Inflammatory macrophage treated with lipopolysaccharide for 1 hour (primary cell): ENCODE results near the gene ZMAT2.
"Not testable (repeated sequence)": the region's sequence is repeated elsewhere in the genome, so short reads cannot be mapped to it uniquely, and the experiment has no call there.

ENCODE experiments used
- DNase-seq, 2 donors: peaks; one replicate each; pipeline ENCODE4 v3.0.0-alpha.2; 2020 to 2022

ZMAT2 gene

DNA sequence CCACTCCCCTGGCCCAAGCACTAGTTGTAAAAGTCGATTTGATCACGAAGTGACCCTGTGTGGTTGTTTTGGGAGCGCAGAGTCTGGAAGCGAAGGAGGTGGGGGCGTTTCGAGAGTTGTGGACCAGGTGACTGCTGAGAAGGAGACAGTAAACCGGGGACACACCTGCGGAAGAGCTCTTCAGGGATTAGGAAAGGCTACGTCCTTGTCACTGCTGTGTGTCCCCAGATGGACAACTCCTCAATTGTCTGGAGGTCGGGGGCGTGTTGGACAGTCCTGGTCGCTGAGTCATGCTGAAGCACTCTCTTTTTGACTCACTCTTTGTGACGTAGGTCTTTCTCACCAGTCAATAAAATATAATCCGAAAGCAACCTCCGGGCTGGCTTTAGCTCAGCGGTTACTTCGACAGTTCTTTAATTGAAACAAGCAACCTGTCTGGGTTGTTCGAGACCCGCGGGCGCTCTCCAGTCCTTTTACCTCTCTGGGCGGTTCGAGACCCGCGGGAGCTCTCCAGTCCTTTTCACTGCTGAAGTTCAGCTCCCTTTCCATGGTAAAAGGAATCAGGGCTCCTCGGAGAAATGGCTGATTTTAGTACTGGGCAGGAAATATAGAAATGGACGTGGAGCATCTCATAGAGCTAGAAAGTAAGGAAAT lies 10.8 kb downstream of the ZMAT2 start:
- DNase-seq, result peak; percentile 99 to 100

DNA sequence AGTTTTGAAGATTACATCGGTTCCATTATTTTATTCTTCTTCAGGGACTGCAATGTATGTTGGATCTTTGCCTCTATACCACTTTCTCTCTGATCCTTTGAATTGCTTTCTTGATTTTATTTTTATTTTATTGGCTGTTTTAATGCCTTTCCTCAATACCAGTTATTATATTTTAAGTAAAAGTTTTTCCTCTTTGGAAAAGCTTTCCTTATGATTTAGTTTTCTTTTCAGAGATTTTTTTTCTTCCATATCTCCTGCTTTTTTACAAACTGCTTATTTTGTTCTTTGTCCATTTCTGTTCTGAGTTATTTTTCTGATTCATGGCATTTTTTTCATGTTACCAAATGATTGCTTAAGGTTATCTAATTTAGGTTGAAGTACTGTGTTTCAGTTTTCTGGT lies 11.5 kb downstream of the ZMAT2 start:
- DNase-seq, result no peak

GRCh38 chr5:140713562-140714094 lies 13.4 kb downstream of the ZMAT2 start:
- DNase-seq, result no peak

DNA sequence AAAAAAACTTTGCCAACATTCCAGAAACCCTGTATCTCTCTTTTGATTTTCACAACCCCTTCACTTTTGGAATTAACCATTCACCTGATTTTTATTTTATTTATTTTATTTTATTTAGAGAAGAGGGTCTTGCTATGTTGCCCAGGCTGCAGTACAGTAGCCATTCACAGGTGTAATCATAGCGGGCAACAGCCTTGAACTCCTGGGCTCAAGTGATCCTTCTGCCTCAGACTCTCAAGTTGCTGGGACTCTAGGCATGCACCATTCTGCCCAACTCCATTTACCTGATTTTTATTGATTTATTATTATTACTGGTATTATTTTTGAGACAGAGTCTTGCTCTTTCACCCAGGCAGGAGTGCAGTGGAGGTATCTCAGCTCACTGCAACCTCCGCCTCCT lies 16.0 kb downstream of the ZMAT2 start:
- not testable (repeated sequence) for DNase-seq

DNA sequence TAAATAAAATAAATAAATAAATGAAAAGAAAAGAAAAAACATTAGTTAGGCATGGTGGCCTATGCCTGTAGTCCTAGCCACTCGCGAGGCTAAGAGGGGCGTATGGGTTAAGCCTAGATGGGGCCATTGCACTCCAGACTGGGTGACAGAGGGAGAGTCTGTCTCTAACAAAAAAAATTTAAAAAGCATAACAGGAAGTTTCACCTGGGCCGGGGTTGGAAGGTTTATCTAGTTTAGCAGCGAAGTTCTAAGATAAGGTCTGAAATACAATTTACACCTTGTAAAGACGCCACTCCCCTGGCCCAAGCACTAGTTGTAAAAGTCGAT lies 18.0 kb downstream of the ZMAT2 start:
- DNase-seq, result no peak

- DNase-seq, result not testable (repeated sequence)
Observed at GRCh38 chr5:140720738-140721137, 20.5 kb downstream of the ZMAT2 start.

DNA sequence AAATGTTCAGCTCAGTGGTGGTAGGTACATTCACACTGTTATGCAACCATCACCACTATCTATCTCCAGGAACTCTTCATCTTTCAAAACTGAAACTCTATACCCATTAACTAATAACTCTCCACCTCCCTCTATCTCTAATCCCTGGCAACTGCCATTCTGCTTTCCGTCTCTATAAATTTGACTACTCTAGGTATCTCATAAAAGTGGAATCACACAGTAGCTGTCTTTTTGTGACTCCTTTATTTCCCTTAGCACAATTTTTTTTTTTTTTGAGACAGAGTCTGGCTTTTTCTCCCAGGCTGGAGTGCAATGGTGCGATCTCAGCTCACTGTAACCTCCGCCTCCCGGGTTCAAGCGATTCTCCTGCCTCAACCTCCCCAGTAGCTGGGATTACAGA lies 21.1 kb downstream of the ZMAT2 start:
- DNase-seq, result not testable (repeated sequence)

DNA sequence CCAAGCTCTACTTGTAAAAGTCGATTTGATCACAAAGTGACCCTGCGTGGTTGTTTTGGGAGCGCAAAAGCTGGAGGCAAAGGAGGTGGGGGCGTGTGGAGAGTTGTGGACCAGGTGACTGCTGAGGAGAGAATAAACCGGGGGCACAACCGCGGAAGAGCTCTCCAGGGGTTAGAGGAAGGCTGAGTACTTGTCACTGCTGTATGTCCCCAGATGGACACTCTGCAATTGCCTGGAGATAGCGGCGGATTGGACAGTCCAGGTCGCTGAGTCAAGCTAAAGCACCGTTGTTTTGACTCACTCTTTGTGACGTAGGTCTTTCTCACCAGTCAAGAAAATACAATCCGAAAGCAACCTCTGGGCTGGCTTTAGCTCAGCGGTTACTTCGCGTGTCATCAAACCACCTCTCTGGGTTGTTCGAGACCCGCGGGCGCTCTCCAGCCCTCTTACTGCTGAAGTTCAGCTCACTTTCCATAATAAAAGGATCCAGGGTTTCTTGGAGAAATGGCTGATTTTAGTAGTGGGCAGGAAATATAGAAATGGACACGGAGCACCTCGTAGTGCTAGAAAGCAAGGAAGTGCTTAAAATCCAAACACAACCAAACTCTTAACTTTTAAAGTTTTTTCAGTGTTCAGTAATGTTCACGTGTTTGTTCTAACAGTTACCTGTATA lies 25.7 kb downstream of the ZMAT2 start:
- DNase-seq, result peak; percentile 54 to 60

DNA sequence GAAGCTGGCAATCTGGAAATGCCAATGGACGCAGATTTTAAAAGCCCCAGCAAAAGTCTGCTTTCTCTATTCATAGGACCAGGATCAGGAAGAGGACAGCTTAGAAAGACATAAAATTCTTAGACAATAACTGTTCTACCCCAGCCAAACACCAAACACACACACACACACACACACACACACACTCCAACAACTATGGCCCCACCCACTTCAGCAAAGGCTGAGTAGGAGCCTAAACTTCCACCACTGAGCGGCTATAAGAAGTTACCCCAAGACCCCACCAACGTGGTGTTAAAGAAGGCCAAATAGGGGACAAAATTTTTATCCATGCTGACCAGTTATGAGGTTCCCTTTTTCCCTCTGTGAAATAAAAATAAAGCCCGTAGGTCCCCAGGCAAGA lies 32.9 kb downstream of the ZMAT2 start:
- DNase-seq, result no peak

GRCh38 chr5:140734354-140734753 lies 34.1 kb downstream of the ZMAT2 start:
- peak in 1 of 2 donors; percentile 7 for DNase-seq

DNA sequence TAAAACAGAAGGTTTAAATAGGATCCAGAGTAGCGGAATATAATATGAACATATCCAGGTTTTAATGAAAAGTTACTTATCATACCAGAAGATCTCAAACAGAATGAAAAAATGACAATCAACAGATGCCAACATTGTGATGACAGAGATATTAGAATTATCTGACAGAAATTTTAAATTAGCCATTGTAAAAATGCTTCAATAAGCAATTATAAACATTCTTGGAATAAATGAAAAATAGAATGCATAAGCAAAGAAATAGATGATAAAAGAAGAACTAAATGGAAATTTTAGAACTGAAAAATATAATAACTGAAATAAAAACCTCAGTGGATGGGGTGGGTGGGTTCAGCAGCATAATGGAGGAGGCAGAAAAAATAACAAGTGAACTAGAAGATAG lies 37.2 kb downstream of the ZMAT2 start:
- DNase-seq, result no peak

GRCh38 chr5:140741967-140742366 lies 41.7 kb downstream of the ZMAT2 start:
- no peak for DNase-seq

GRCh38 chr5:140753561-140753960 lies 53.3 kb downstream of the ZMAT2 start:
- no peak for DNase-seq
